Activated CD8-positive, alpha-beta T cell treated with anti-CD3 and anti-CD28 coated beads for 36 hours (primary cell): ENCODE results near the gene HRH1. TPM values are rescaled to one million over a fixed set of nuclear protein-coding genes. Genes with fewer than 3 reads are reported as not detected.

ENCODE experiments used
- ATAC-seq: fragments of 200-7000 bp; cut with Tn5 transposase; one replicate; pipeline ENCODE4 v1.10.0; 2021; ENCODE audit warnings: mild to moderate bottlenecking, moderate library complexity
- CTCF ChIA-PET: fragments of 350-600 bp; sonication (Branson Sonifier 250); formaldehyde crosslinking; loops from one replicate; lab custom pipeline; 2021; ENCODE audit warnings: antibody characterized with exemption; lab: Charles Lee
- POLR2A ChIA-PET: fragments of 350-600 bp; sonication (Branson Sonifier 250); formaldehyde crosslinking; loops from one replicate; lab custom pipeline; 2021; ENCODE audit warnings: antibody characterized with exemption; lab: Charles Lee
- DNase-seq: peaks from one replicate; pipeline ENCODE4 v3.0.0-alpha.2; 2020
- H3K27ac Mint-ChIP-seq: one replicate; pipeline ENCODE4 v1.8.0; 2021; ENCODE audit warnings: mild to moderate bottlenecking, mixed read lengths
- H3K27me3 Mint-ChIP-seq: one replicate; pipeline ENCODE4 v1.8.0; 2021; ENCODE audit warnings: mixed read lengths
- H3K36me3 Mint-ChIP-seq: one replicate; pipeline ENCODE4 v1.8.0; 2021; ENCODE audit warnings: low read depth, mixed read lengths
- H3K4me1 Mint-ChIP-seq: one replicate; pipeline ENCODE4 v1.8.0; 2021; ENCODE audit warnings: low read depth, mixed read lengths
- H3K4me3 Mint-ChIP-seq: one replicate; pipeline ENCODE4 v1.8.0; 2021; ENCODE audit warnings: mild to moderate bottlenecking, moderate library complexity, mixed read lengths
- H3K9me3 Mint-ChIP-seq: one replicate; pipeline ENCODE4 v1.8.0; 2021; ENCODE audit warnings: mixed read lengths
- intact Hi-C: fragments of 100-400 bp; cut with micrococcal nuclease; formaldehyde crosslinking; loops from one replicate; pipeline ENCODE4 v1.10.0; 2022
- total RNA-seq, 2 experiments: library from RNA; stranded (reverse); gene quantifications; one replicate each; pipeline ENCODE4 v1.2.3, GENCODE V29; 2021
- TF ChIP-seq, protein P1 (sequence below): fragments of 200-600 bp; IDR thresholded peaks from one replicate; pipeline ENCODE4 v1.8.0; 2022; ENCODE audit warnings: antibody characterized with exemption, mild to moderate bottlenecking

Gene HRH1
- total RNA-seq, 2 experiments from 2014 or later: 0.34 to 0.59 TPM

DNA sequence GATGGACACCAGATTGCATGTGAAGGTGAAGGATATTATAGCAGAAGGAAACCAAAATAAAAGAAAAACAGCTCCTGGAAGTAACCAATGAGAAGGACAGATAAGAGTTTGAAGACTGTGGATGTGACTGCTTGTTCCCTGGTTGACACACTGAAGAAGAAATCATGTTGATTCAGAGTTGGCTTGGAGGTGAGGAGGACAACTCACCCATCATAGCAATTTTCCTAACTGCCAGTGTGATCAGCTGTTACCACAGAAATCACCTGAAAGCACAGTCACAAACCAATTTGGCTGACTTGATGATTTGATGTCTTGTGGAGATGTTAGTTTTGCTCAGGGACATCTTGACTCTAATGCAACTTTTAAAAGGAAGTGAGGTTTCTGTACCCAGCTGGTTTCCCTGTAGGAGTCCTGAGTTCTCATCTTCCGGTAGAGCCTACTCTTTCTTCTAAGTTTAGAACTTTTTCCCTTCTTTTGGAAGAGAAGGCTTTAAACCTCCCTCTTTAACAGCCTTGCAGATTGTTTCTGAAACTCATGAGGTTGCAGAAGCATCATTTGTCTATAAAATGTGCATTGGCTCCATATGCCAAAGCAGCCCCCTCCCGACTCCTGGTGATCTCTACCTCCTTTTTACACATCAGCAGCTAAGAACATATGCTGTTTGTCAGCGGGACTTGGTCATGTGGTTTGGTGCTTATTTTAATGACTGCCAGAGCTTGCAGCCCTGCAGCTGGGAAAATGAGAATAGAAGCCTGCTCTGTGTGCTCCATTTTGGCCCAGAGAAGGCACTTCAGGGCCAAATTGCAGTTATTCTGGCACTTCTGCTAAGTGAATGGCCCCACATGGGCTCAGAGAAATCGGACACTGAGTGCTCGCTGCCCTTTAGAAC lies 128.2 kb downstream of the HRH1 start:
- ATAC-seq: no peak
- CTCF ChIA-PET: no interaction called here

DNA sequence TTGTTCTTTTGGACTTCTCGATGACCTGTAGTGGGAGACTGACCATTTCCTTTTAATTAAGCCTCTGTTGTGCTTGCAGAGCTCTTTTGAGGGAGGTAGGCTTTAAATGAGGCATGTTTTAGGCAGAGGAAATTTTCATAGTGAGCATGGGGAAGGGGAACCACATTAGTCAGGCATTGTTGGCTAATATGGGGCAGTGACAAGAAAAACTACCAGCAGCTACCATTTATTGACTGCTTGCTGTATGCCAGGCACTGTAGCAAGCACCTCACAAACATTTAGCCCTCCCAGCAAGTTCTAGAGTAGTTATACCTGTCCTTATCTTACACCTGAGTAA lies 128.8 kb downstream of the HRH1 start:
- Mint-ChIP-seq H3K27me3 (no peaks in the 10 kb centered on the region), H3K9me3 (no peaks in the 10 kb centered on the region), H3K4me3 (no peak overlapping the region), H3K4me1 (peaks cover 35% of the 10 kb centered on the region), H3K27ac (no peak overlapping the region), H3K36me3 (peaks cover 33% of the 10 kb centered on the region)
- intact Hi-C loops: no loop called here
- POLR2A ChIA-PET: interaction anchor here (1.4 kb wide), 1 partner anchor 10 kb away, joined by 7 read pairs; the partner anchor contains the start of gene ATG7
- ATAC-seq (no peak), DNase-seq (no peak)
- TF ChIP-seq, protein P1, sequence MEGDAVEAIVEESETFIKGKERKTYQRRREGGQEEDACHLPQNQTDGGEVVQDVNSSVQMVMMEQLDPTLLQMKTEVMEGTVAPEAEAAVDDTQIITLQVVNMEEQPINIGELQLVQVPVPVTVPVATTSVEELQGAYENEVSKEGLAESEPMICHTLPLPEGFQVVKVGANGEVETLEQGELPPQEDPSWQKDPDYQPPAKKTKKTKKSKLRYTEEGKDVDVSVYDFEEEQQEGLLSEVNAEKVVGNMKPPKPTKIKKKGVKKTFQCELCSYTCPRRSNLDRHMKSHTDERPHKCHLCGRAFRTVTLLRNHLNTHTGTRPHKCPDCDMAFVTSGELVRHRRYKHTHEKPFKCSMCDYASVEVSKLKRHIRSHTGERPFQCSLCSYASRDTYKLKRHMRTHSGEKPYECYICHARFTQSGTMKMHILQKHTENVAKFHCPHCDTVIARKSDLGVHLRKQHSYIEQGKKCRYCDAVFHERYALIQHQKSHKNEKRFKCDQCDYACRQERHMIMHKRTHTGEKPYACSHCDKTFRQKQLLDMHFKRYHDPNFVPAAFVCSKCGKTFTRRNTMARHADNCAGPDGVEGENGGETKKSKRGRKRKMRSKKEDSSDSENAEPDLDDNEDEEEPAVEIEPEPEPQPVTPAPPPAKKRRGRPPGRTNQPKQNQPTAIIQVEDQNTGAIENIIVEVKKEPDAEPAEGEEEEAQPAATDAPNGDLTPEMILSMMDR: no peak
- CTCF ChIA-PET: no interaction called here

More for the DNA sequence above, 128.2 kb downstream of the HRH1 start:
- peaks cover 35% of the 10 kb centered on the region for H3K36me3 Mint-ChIP-seq
- peak overlapping the region; percentile 5 for H3K27ac Mint-ChIP-seq
- DNase-seq: no peak
- H3K27me3 Mint-ChIP-seq: no peaks in the 10 kb centered on the region
- TF ChIP-seq, protein P1: no peak
- intact Hi-C loops: no loop called here
- H3K4me1 Mint-ChIP-seq: peaks cover 33% of the 10 kb centered on the region
- POLR2A ChIA-PET: interaction anchor here (0.7 to 1.4 kb wide), 2 partner anchors 10 to 35 kb away, joined by 3 to 7 read pairs; partner anchors contain the start of gene ATG7
- H3K9me3 Mint-ChIP-seq: peaks cover 1% of the 10 kb centered on the region
- no peak overlapping the region for H3K4me3 Mint-ChIP-seq

- ChIA-PET CTCF (interaction anchor here (1.1 kb wide), 1 partner anchor 11 kb away, joined by 4 read pairs; no protein-coding TSS in a partner anchor), POLR2A (no interaction called here)
- TF ChIP-seq, protein P1: no peak
- Mint-ChIP-seq H3K4me3 (no peak overlapping the region), H3K27ac (no peak overlapping the region), H3K27me3 (no peaks in the 10 kb centered on the region), H3K9me3 (no peaks in the 10 kb centered on the region), H3K36me3 (peaks cover 33% of the 10 kb centered on the region), H3K4me1 (peaks cover 35% of the 10 kb centered on the region)
- DNase-seq (no peak), ATAC-seq (no peak)
- intact Hi-C loops: no loop called here
Measured at GRCh38 chr3:11284011-11284410, 129.7 kb downstream of the HRH1 start.

DNA sequence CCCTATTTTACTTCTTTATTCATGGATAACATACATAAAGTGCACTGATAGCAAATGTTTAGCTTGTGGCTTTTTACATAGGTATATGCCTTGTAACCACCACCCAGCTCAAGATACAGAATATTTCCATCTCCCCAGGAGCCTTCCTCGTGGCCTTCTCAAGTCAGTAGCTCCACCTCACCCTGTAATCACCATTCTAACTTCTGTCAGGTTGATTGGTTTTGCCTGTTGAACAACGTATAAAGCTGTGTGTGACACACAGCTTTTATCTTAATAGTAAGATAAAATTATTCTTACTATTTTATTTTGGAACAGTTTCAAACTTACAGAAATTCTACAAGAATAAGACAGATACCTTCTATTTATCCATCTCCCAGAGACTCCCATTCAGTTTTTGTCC lies 131.2 kb downstream of the HRH1 start:
- intact Hi-C loops: no loop called here
- ATAC-seq: no peak
- POLR2A ChIA-PET: interaction anchor here (0.9 kb wide), 1 partner anchor 79 kb away, joined by 3 read pairs; no protein-coding TSS in a partner anchor
- no peak for DNase-seq
- Mint-ChIP-seq H3K4me3 (no peak overlapping the region), H3K4me1 (peaks cover 46% of the 10 kb centered on the region), H3K36me3 (peaks cover 43% of the 10 kb centered on the region), H3K27ac (no peak overlapping the region), H3K27me3 (no peaks in the 10 kb centered on the region), H3K9me3 (no peaks in the 10 kb centered on the region)
- CTCF ChIA-PET: interaction anchor here (1.1 to 1.6 kb wide), 3 partner anchors 11 to 47 kb away, joined by 3 to 6 read pairs (median 5); no protein-coding TSS in a partner anchor
- TF ChIP-seq, protein P1: no peak

- DNase-seq (no peak), ATAC-seq (no peak)
- Mint-ChIP-seq H3K27ac (peak overlapping the region; percentile 40), H3K9me3 (no peaks in the 10 kb centered on the region), H3K4me1 (peaks cover 53% of the 10 kb centered on the region), H3K27me3 (no peaks in the 10 kb centered on the region), H3K36me3 (peaks cover 48% of the 10 kb centered on the region), H3K4me3 (no peak overlapping the region)
- POLR2A ChIA-PET: interaction anchor here (1.1 to 3.1 kb wide), 4 partner anchors 9 to 15 kb away, joined by 3 to 21 read pairs (median 10); partner anchors contain the start of gene ATG7
- intact Hi-C loops: no loop called here
- CTCF ChIA-PET: interaction anchor here (1.2 to 3.4 kb wide), 4 partner anchors 8 to 51 kb away, joined by 3 to 15 read pairs (median 12); partner anchors contain the start of gene ATG7
- TF ChIP-seq, protein P1: no peak
Measured at GRCh38 chr3:11287404-11287803, 133.1 kb downstream of the HRH1 start.
